HG02938 (cell line): ENCODE data around the gene GALP.
"Not testable (repeated sequence)": the region's sequence is repeated elsewhere in the genome, so short reads cannot be mapped to it uniquely, and the experiment has no call there.

Experiments used
- ATAC-seq: cut with Tn5 transposase; IDR thresholded peaks from one replicate; pipeline ENCODE4 v1.9.1; 2021; ENCODE audit warnings: mild to moderate bottlenecking, moderate library complexity; ENCODE audit not compliant: unreplicated experiment

The GALP gene

GRCh38 chr19:56147307-56147706 is 28.5 kb upstream of the GALP start:
- no peak for ATAC-seq

GRCh38 chr19:56148096-56148495 is 27.7 kb upstream of the GALP start:
- ATAC-seq, result no peak

GRCh38 chr19:56148955-56149655 is 26.7 kb upstream of the GALP start:
- not testable (repeated sequence) for ATAC-seq

- no peak for ATAC-seq
Measured at GRCh38 chr19:56149656-56150038, 26.2 kb upstream of the GALP start.

GRCh38 chr19:56150358-56150757 is 25.4 kb upstream of the GALP start:
- no peak for ATAC-seq

- no peak for ATAC-seq
Measured at GRCh38 chr19:56152644-56153043, 23.2 kb upstream of the GALP start.

- no peak for ATAC-seq
Measured at GRCh38 chr19:56153507-56153906, 22.3 kb upstream of the GALP start.

- no peak for ATAC-seq
Measured at GRCh38 chr19:56155124-56155687, 20.6 kb upstream of the GALP start.

GRCh38 chr19:56156768-56157167 is 19.0 kb upstream of the GALP start:
- ATAC-seq, result no peak

GRCh38 chr19:56158170-56158757 is 17.5 kb upstream of the GALP start:
- ATAC-seq, result no peak

- ATAC-seq, result no peak
Measured at GRCh38 chr19:56159009-56159559, 16.7 kb upstream of the GALP start.

GRCh38 chr19:56159622-56160271 is 16.1 kb upstream of the GALP start:
- no peak for ATAC-seq

- no peak for ATAC-seq
Measured at GRCh38 chr19:56161534-56161933, 14.3 kb upstream of the GALP start.

- ATAC-seq, result no peak
Measured at GRCh38 chr19:56162258-56162657, 13.6 kb upstream of the GALP start.

GRCh38 chr19:56163097-56163496 is 12.7 kb upstream of the GALP start:
- no peak for ATAC-seq

- no peak for ATAC-seq
Measured at GRCh38 chr19:56167064-56167578, 8.7 kb upstream of the GALP start.

GRCh38 chr19:56170261-56170660 is 5.5 kb upstream of the GALP start:
- ATAC-seq, result no peak

- ATAC-seq, result no peak
Measured at GRCh38 chr19:56174086-56174485, 1.7 kb upstream of the GALP start.

GRCh38 chr19:56174550-56174949 is 1.3 kb upstream of the GALP start:
- no peak for ATAC-seq

- not testable (repeated sequence) for ATAC-seq
Measured at GRCh38 chr19:56176310-56176709, 502 bp downstream of the GALP start.

GRCh38 chr19:56176881-56177280 is 1.1 kb downstream of the GALP start:
- no peak for ATAC-seq
